Measurements from ENCODE around the gene PIP5K1C. TPM values are rescaled to one million over a fixed set of nuclear protein-coding genes. Genes with fewer than 3 reads are reported as not detected.

PIP5K1C gene
- total RNA-seq, 3 donors from 2014 or later (not counting 1 experiment from before 2014, with no cell fraction given), result 35.0 to 49.2 (median 36.8) TPM

- intact Hi-C loops (cut with micrococcal nuclease), result no loop called here
- DNase-seq (no peak), ATAC-seq (no peak)
- H3K4me3 ChIP-seq (ENCODE audit: low read length), result no peak overlapping the region
- peaks cover 10% of the 10 kb centered on the region for H3K36me3 ChIP-seq (ENCODE audit: control insufficient read depth, insufficient read depth, low read length)
- H3K4me3 Mint-ChIP-seq, result no peak overlapping the region
- H3K36me3 Mint-ChIP-seq, result no peaks in the 10 kb centered on the region
- no peaks in the 10 kb centered on the region for H3K9me3 ChIP-seq (ENCODE audit: control insufficient read depth, insufficient read depth, low read length)
- no peak overlapping the region for H3K27ac ChIP-seq (ENCODE audit: low read length)
- 73% methylated on average over 7 of the region's 8 CpGs for WGBS (ENCODE audit: insufficient coverage)
- no peaks in the 10 kb centered on the region for H3K4me1 Mint-ChIP-seq
- no peaks in the 10 kb centered on the region for H3K4me1 ChIP-seq (ENCODE audit: control insufficient read depth, insufficient read depth, low read length)
- H3K27me3 ChIP-seq (ENCODE audit: control insufficient read depth, insufficient read depth, low read length), result no peaks in the 10 kb centered on the region
- H3K27ac Mint-ChIP-seq, result no peak overlapping the region
- no peaks in the 10 kb centered on the region for H3K9me3 Mint-ChIP-seq
- no peaks in the 10 kb centered on the region for H3K27me3 Mint-ChIP-seq (ENCODE audit: low read depth in 2 of 2)
- TF ChIP-seq CTCF (IDR thresholded peaks at IDR 0.05), result no peak
Observed at GRCh38 chr19:3745363-3746045, 45.2 kb upstream of the PIP5K1C start.

- TF ChIP-seq CTCF (IDR thresholded peaks at IDR 0.05), result no peak
- Histone ChIP-seq H3K27ac (ENCODE audit: low read length) (no peak overlapping the region), H3K4me1 (ENCODE audit: control insufficient read depth, insufficient read depth, low read length) (no peaks in the 10 kb centered on the region), H3K36me3 (ENCODE audit: control insufficient read depth, insufficient read depth, low read length) (no peaks in the 10 kb centered on the region), H3K27me3 (ENCODE audit: control insufficient read depth, insufficient read depth, low read length) (no peaks in the 10 kb centered on the region), H3K4me3 (ENCODE audit: low read length) (no peak overlapping the region), H3K9me3 (ENCODE audit: control insufficient read depth, insufficient read depth, low read length) (no peaks in the 10 kb centered on the region)
- Mint-ChIP-seq H3K27me3 (ENCODE audit: low read depth in 2 of 2) (no peaks in the 10 kb centered on the region), H3K36me3 (no peaks in the 10 kb centered on the region), H3K27ac (no peak overlapping the region), H3K4me3 (no peak overlapping the region), H3K4me1 (no peaks in the 10 kb centered on the region), H3K9me3 (no peaks in the 10 kb centered on the region)
- 98% methylated on average over 2 of the region's 2 CpGs for WGBS (ENCODE audit: insufficient coverage)
- ATAC-seq, result no peak
- no peak for DNase-seq
- intact Hi-C loops (cut with micrococcal nuclease), result no loop called here
Observed at GRCh38 chr19:3743486-3743885, 43.2 kb upstream of the PIP5K1C start.

GRCh38 chr19:3740431-3740830, 40.2 kb upstream of the PIP5K1C start:
- Mint-ChIP-seq H3K4me3 (no peak overlapping the region), H3K4me1 (no peaks in the 10 kb centered on the region), H3K36me3 (no peaks in the 10 kb centered on the region), H3K27ac (no peak overlapping the region), H3K27me3 (ENCODE audit: low read depth in 2 of 2) (no peaks in the 10 kb centered on the region), H3K9me3 (no peaks in the 10 kb centered on the region)
- no peak for DNase-seq
- Histone ChIP-seq H3K36me3 (ENCODE audit: control insufficient read depth, insufficient read depth, low read length) (no peaks in the 10 kb centered on the region), H3K4me1 (ENCODE audit: control insufficient read depth, insufficient read depth, low read length) (no peaks in the 10 kb centered on the region), H3K4me3 (ENCODE audit: low read length) (no peak overlapping the region), H3K27ac (ENCODE audit: low read length) (no peak overlapping the region), H3K27me3 (ENCODE audit: control insufficient read depth, insufficient read depth, low read length) (no peaks in the 10 kb centered on the region), H3K9me3 (ENCODE audit: control insufficient read depth, insufficient read depth, low read length) (no peaks in the 10 kb centered on the region)
- no peak for TF ChIP-seq CTCF (IDR thresholded peaks at IDR 0.05)
- no peak for ATAC-seq
- intact Hi-C loops (cut with micrococcal nuclease), result no loop called here
- 97% methylated on average over 24 of the region's 24 CpGs for WGBS (ENCODE audit: insufficient coverage)
